SK-N-SH (cell line): Measurements from ENCODE around the gene WWOX. TPM values are rescaled to one million over a fixed set of nuclear protein-coding genes. Genes with fewer than 3 reads are reported as not detected.

Experiments
- CTCF ChIA-PET: fragments of 300-600, 350-600 bp; formaldehyde crosslinking; extraction: SDS; loops from one replicate; lab custom pipeline; 2021; lab: Yijun Ruan, JAX
- POLR2A ChIA-PET: fragments of 350-600 bp; sonication (Branson Sonifier 250); formaldehyde crosslinking; extraction: SDS; loops from one replicate; lab custom pipeline; 2020; ENCODE audit warnings: antibody characterized with exemption, inconsistent platforms; lab: Yijun Ruan, JAX
- DNase-seq: peaks from one replicate; pipeline ENCODE4 v3.0.0; 2012
- H2AFZ ChIP-seq: fragments of 200-600 bp; sonication (generic); 2 replicates; pipeline ENCODE4 v1.8.1; 2016; ENCODE audit warnings: antibody characterized with exemption, mild to moderate bottlenecking, low read depth
- H3F3A ChIP-seq: fragments of 200-600 bp; sonication (generic); replicated peaks from 2 replicates; pipeline ENCODE3; 2016; ENCODE audit warnings: antibody characterized with exemption, mild to moderate bottlenecking; ENCODE audit not compliant: insufficient read depth
- H3K27ac ChIP-seq, 2 experiments: fragments of 200-500 bp in 1 of 2; fragments of 200-600 bp in 1 of 2; sonication (Bioruptor generic) in 1 of 2; sonication (generic), shearing (Covaris generic) in 1 of 2; 2 replicates each; pipeline versions ENCODE4 v1.5.1 to v1.6.1; 2014 to 2016; ENCODE audit warnings: low read depth in 2 of 2, inconsistent platforms in 1 of 2, low read length in 1 of 2, mild to moderate bottlenecking in 1 of 2, mixed read lengths in 1 of 2
- H3K27me3 ChIP-seq: fragments of 200-600 bp; sonication (generic), shearing (Covaris generic); 2 replicates; pipeline ENCODE4 v1.6.1; 2016; ENCODE audit warnings: mixed run types; ENCODE audit not compliant: insufficient read depth
- H3K36me3 ChIP-seq, 2 experiments: fragments of 200-500 bp in 1 of 2; fragments of 200-600 bp in 1 of 2; sonication (Bioruptor generic) in 1 of 2; sonication (generic) in 1 of 2; replicated peaks in 1 of 2; 2 replicates each; pipeline versions ENCODE3 to v1.5.1; 2014 to 2016; ENCODE audit warnings: low read length in 1 of 2, mild to moderate bottlenecking in 1 of 2; ENCODE audit not compliant: insufficient read depth in 2 of 2, control insufficient read depth in 1 of 2
- H3K4me1 ChIP-seq, 2 experiments: fragments of 200-500 bp in 1 of 2; fragments of 200-600 bp in 1 of 2; sonication (Bioruptor generic) in 1 of 2; sonication (generic), shearing (Covaris generic) in 1 of 2; 2 replicates each; pipeline versions ENCODE4 v1.5.1 to v1.6.1; 2014 to 2016; ENCODE audit warnings: low read depth in 1 of 2, low read length in 1 of 2, mixed run types in 1 of 2; ENCODE audit not compliant: insufficient read depth in 2 of 2, control insufficient read depth in 1 of 2
- H3K4me2 ChIP-seq: fragments of 200-600 bp; sonication (generic), shearing (Covaris generic); 2 replicates; pipeline ENCODE4 v1.6.1; 2017; ENCODE audit warnings: mixed run types
- H3K4me3 ChIP-seq, 2 experiments: fragments of 200-500 bp in 1 of 2; fragments of 200-600 bp in 1 of 2; sonication (Bioruptor generic) in 1 of 2; sonication (generic), shearing (Covaris generic) in 1 of 2; 2 replicates each; pipeline versions ENCODE4 v1.5.1 to v1.8.1; 2014 to 2016; ENCODE audit warnings: low read depth in 2 of 2, inconsistent platforms in 1 of 2, low read length in 1 of 2, mild to moderate bottlenecking in 1 of 2, mixed read lengths in 1 of 2, moderate library complexity in 1 of 2
- H3K79me2 ChIP-seq: fragments of 200-600 bp; sonication (generic); 2 replicates; pipeline ENCODE4 v1.8.1; 2017; ENCODE audit warnings: mild to moderate bottlenecking; ENCODE audit not compliant: insufficient read depth
- H3K9ac ChIP-seq: fragments of 200-600 bp; sonication (generic); 2 replicates; pipeline ENCODE4 v1.6.1; 2017; ENCODE audit warnings: mixed run types
- H3K9me2 ChIP-seq: fragments of 200-600 bp; sonication (generic); 2 replicates; pipeline ENCODE4 v1.6.1; 2017; ENCODE audit warnings: mixed run types
- H3K9me3 ChIP-seq: fragments of 200-600 bp; sonication (generic); 2 replicates; pipeline ENCODE4 v1.6.1; 2017; ENCODE audit warnings: mixed run types, mild to moderate bottlenecking, moderate library complexity
- H4K20me1 ChIP-seq: fragments of 200-600 bp; sonication (generic); 2 replicates; pipeline ENCODE4 v1.6.1; 2017; ENCODE audit warnings: mild to moderate bottlenecking, mixed run types; ENCODE audit not compliant: insufficient read depth
- CHD2 ChIP-seq: fragments of 150-350 bp; IDR thresholded peaks from 2 replicates; pipeline ENCODE4 v1.6.1; 2018; ENCODE audit warnings: low read length; ENCODE audit not compliant: partially characterized antibody
- ELF1 ChIP-seq: IDR thresholded peaks from 2 replicates; pipeline ENCODE4 v1.4.0; 2012
- FOSL2 ChIP-seq: IDR thresholded peaks from 2 replicates; pipeline ENCODE4 v1.4.0; 2012; ENCODE audit warnings: low read depth, mild to moderate bottlenecking, moderate library complexity, borderline replicate concordance
- IRF3 ChIP-seq: fragments of 150-350 bp; IDR thresholded peaks from 2 replicates; pipeline ENCODE4 v1.6.1; 2016; ENCODE audit warnings: mild to moderate bottlenecking, low read depth, low read length
- JUND ChIP-seq: IDR thresholded peaks from 2 replicates; pipeline ENCODE4 v1.4.0; 2012
- RAD21 ChIP-seq: IDR thresholded peaks from 2 replicates; pipeline ENCODE4 v1.6.1; 2012; ENCODE audit warnings: mild to moderate bottlenecking, low read length
- RCOR1 ChIP-seq: fragments of 150-350 bp; IDR thresholded peaks from 2 replicates; pipeline ENCODE4 v1.6.1; 2017; ENCODE audit warnings: antibody characterized with exemption, low read length
- REST ChIP-seq: IDR thresholded peaks from 2 replicates; pipeline ENCODE4 v1.6.1; 2012; ENCODE audit warnings: mild to moderate bottlenecking, low read depth, low read length, moderate library complexity
- RXRA ChIP-seq: IDR thresholded peaks from 2 replicates; pipeline ENCODE4 v1.4.0; 2012; ENCODE audit warnings: low read depth, mild to moderate bottlenecking, borderline replicate concordance
- SIN3A ChIP-seq: IDR thresholded peaks from 2 replicates; pipeline ENCODE4 v1.6.1; 2012; ENCODE audit warnings: low read depth, mild to moderate bottlenecking, low read length, moderate library complexity, borderline replicate concordance
- TAF1 ChIP-seq: IDR thresholded peaks from 2 replicates; pipeline ENCODE4 v1.6.1; 2012; ENCODE audit warnings: low read depth, mild to moderate bottlenecking, low read length, moderate library complexity, borderline replicate concordance
- TCF12 ChIP-seq: IDR thresholded peaks from 2 replicates; pipeline ENCODE4 v1.4.0; 2012
- USF2 ChIP-seq: fragments of 150-350 bp; IDR thresholded peaks from 2 replicates; pipeline ENCODE4 v1.6.1; 2017; ENCODE audit warnings: antibody characterized with exemption, low read length, low read depth, borderline replicate concordance
- YY1 ChIP-seq: IDR thresholded peaks from 2 replicates; pipeline ENCODE4 v1.4.0; 2012; ENCODE audit warnings: low read depth, mild to moderate bottlenecking
- WGBS: methylation state at CpG from one replicate; pipeline ENCODE4 v1.1.6; 2017; ENCODE audit warnings: low lambda C conversion rate; 5-methylcytosine and 5-hydroxymethylcytosine counted together
- polyA plus RNA-seq, 3 experiments: library from polyadenylated mRNA; depleted of rRNA; stranded (reverse); fragments of >200 nt; gene quantifications; 2 replicates each; pipeline ENCODE4 v1.2.3, GENCODE V29; 2012

The WWOX gene
- polyA plus RNA-seq, 1 of the 3 experiments (the other 2 are of a cell fraction): 10.8 TPM

GRCh38 chr16:78686601-78687000 is 587.1 kb downstream of the WWOX start:
- DNase-seq: no peak
- H3K4me2 ChIP-seq: no peak overlapping the region
- no peaks in the 10 kb centered on the region; a peak in 1 of 4 replicates for H3K4me1 ChIP-seq
- H3K36me3 ChIP-seq: no peaks in the 10 kb centered on the region
- no peaks in the 10 kb centered on the region for H3K9me3 ChIP-seq
- ChIA-PET CTCF (no interaction called here), POLR2A (no interaction called here)
- no peak overlapping the region for H3K27ac ChIP-seq
- H4K20me1 ChIP-seq: no peaks in the 10 kb centered on the region
- H3K79me2 ChIP-seq: no peaks in the 10 kb centered on the region
- no peaks in the 10 kb centered on the region for H3K27me3 ChIP-seq
- H3F3A ChIP-seq: no peaks in the 10 kb centered on the region
- no peak overlapping the region for H3K9ac ChIP-seq
- TF ChIP-seq JUND: no peak
- no peak for TF ChIP-seq YY1
- TF ChIP-seq ELF1: no peak
- TF ChIP-seq TCF12: no peak
- TF ChIP-seq RXRA: no peak
- no peak for TF ChIP-seq REST
- no peak for TF ChIP-seq IRF3
- TF ChIP-seq RCOR1: no peak
- no peak for TF ChIP-seq USF2
- no peak for TF ChIP-seq SIN3A
- no peak for TF ChIP-seq TAF1
- H2AFZ ChIP-seq: no peak overlapping the region
- 54% methylated on average over 5 of the region's 5 CpGs for WGBS
- H3K9me2 ChIP-seq: no peaks in the 10 kb centered on the region
- H3K4me3 ChIP-seq: no peak overlapping the region

- H3K27me3 ChIP-seq: no peaks in the 10 kb centered on the region
- DNase-seq: no peak
- no peaks in the 10 kb centered on the region for H3K79me2 ChIP-seq
- H3K4me2 ChIP-seq: no peak overlapping the region
- H3K9me3 ChIP-seq: no peaks in the 10 kb centered on the region
- no peaks in the 10 kb centered on the region for H3K9me2 ChIP-seq
- no peak overlapping the region for H2AFZ ChIP-seq
- POLR2A ChIA-PET: no interaction called here
- no peak overlapping the region for H3K27ac ChIP-seq
- no peaks in the 10 kb centered on the region for H3F3A ChIP-seq
- no peak overlapping the region for H3K9ac ChIP-seq
- 34% methylated on average over 2 of the region's 2 CpGs for WGBS
- CTCF ChIA-PET: no interaction called here
- TF ChIP-seq RAD21 (no peak), CHD2 (no peak), FOSL2 (no peak), USF2 (no peak), YY1 (no peak)
- H3K4me1 ChIP-seq: no peaks in the 10 kb centered on the region; a peak in 1 of 4 replicates
- no peaks in the 10 kb centered on the region for H4K20me1 ChIP-seq
- no peak overlapping the region for H3K4me3 ChIP-seq
- no peaks in the 10 kb centered on the region for H3K36me3 ChIP-seq
These were observed 589.6 kb downstream of the WWOX start for GRCh38 chr16:78689028-78689427.
